Peyer's patch (tissue), 4 donors: ENCODE results near the gene GRID2. TPM values are rescaled to one million over a fixed set of nuclear protein-coding genes. Genes with fewer than 3 reads are reported as not detected.

Experiments used
- DNase-seq, 3 donors: peaks; one replicate each; pipeline ENCODE4 v3.0.0-alpha.2; 2017 to 2019
- H3K27ac ChIP-seq, 4 donors: fragments of 200-600 bp; sonication (generic); one replicate each; pipeline ENCODE4 v1.5.1; 2016 to 2019
- H3K27me3 ChIP-seq, 2 donors: fragments of 200-600 bp; sonication (generic); one replicate each; pipeline ENCODE4 v1.5.1; 2019
- H3K36me3 ChIP-seq, 3 donors: fragments of 200-600 bp; sonication (generic); one replicate each; pipeline ENCODE4 v1.5.1; 2016 to 2019
- H3K4me1 ChIP-seq, 4 donors: fragments of 200-600 bp; sonication (generic); one replicate each; pipeline ENCODE4 v1.5.1; 2016 to 2019
- H3K4me3 ChIP-seq, 4 donors: fragments of 200-600 bp; sonication (generic); 1 replicate in 3 of 4; 2 replicates in 1 of 4; pipeline ENCODE4 v1.5.1; 2016 to 2019; ENCODE audit warnings: mild to moderate bottlenecking in 1 of 4
- H3K9me3 ChIP-seq, 4 donors: fragments of 200-600 bp; sonication (generic); one replicate each; pipeline ENCODE4 v1.5.1; 2016 to 2019; ENCODE audit warnings: mild to moderate bottlenecking in 1 of 4
- CTCF ChIP-seq, 6 experiments: fragments of 450-650 bp in 4 of 6; fragments of 200-600 bp in 2 of 6; sonication (generic) in 1 of 6; IDR thresholded peaks; one replicate each; pipeline ENCODE4 v1.5.1; 2017 to 2019; ENCODE audit warnings: antibody characterized with exemption in 6 of 6, mild to moderate bottlenecking in 3 of 6, moderate library complexity in 1 of 6
- POLR2A ChIP-seq, 2 donors: fragments of 450-650 bp; IDR thresholded peaks; one replicate each; pipeline ENCODE4 v1.5.1; 2017; ENCODE audit warnings: antibody characterized with exemption in 2 of 2, mild to moderate bottlenecking in 2 of 2, moderate library complexity in 2 of 2
- total RNA-seq, 4 donors: library from RNA; depleted of rRNA; stranded (reverse); fragments of >200 nt; gene quantifications; one replicate each; pipeline ENCODE4 v1.1.0, GENCODE V29; 2016

The GRID2 gene
- total RNA-seq, 4 donors from 2014 or later = 0.54 TPM; not detected in 3

- H3K4me3 ChIP-seq = no peak overlapping the region
- no peak overlapping the region for H3K27ac ChIP-seq
- no peak for DNase-seq
- H3K27me3 ChIP-seq = no peaks in the 10 kb centered on the region
- no peaks in the 10 kb centered on the region for H3K4me1 ChIP-seq
- H3K36me3 ChIP-seq = no peaks in the 10 kb centered on the region
- TF ChIP-seq CTCF (IDR thresholded peaks at IDR 0.05) = no peak
- no peak for TF ChIP-seq POLR2A (IDR thresholded peaks at IDR 0.05)
- no peaks in the 10 kb centered on the region for H3K9me3 ChIP-seq
Measured at GRCh38 chr4:93084599-93085305, 781.0 kb downstream of the GRID2 start.

GRCh38 chr4:93086356-93086755 lies 782.6 kb downstream of the GRID2 start:
- DNase-seq = no peak
- TF ChIP-seq CTCF (IDR thresholded peaks at IDR 0.05) (no peak), POLR2A (IDR thresholded peaks at IDR 0.05) (no peak)
- no peak overlapping the region for H3K27ac ChIP-seq
- H3K9me3 ChIP-seq = no peaks in the 10 kb centered on the region
- H3K4me3 ChIP-seq = no peak overlapping the region
- H3K4me1 ChIP-seq = no peaks in the 10 kb centered on the region
- no peaks in the 10 kb centered on the region for H3K27me3 ChIP-seq
- no peaks in the 10 kb centered on the region for H3K36me3 ChIP-seq

GRCh38 chr4:93092765-93093164 lies 789.0 kb downstream of the GRID2 start:
- H3K27ac ChIP-seq = no peak overlapping the region
- no peak overlapping the region for H3K4me3 ChIP-seq
- no peak for TF ChIP-seq CTCF (IDR thresholded peaks at IDR 0.05)
- TF ChIP-seq POLR2A (IDR thresholded peaks at IDR 0.05) = no peak
- no peaks in the 10 kb centered on the region for H3K4me1 ChIP-seq
- no peaks in the 10 kb centered on the region for H3K36me3 ChIP-seq
- H3K27me3 ChIP-seq = no peaks in the 10 kb centered on the region
- DNase-seq = no peak
- H3K9me3 ChIP-seq = no peaks in the 10 kb centered on the region

GRCh38 chr4:93103042-93103441 lies 799.3 kb downstream of the GRID2 start:
- DNase-seq = no peak
- Histone ChIP-seq H3K27ac (no peak overlapping the region), H3K4me1 (no peaks in the 10 kb centered on the region), H3K27me3 (no peaks in the 10 kb centered on the region), H3K36me3 (no peaks in the 10 kb centered on the region), H3K4me3 (no peak overlapping the region), H3K9me3 (no peaks in the 10 kb centered on the region)
- TF ChIP-seq CTCF (IDR thresholded peaks at IDR 0.05) (no peak), POLR2A (IDR thresholded peaks at IDR 0.05) (no peak)

- TF ChIP-seq POLR2A (IDR thresholded peaks at IDR 0.05) (no peak), CTCF (IDR thresholded peaks at IDR 0.05) (no peak)
- Histone ChIP-seq H3K4me3 (no peak overlapping the region), H3K27ac (no peak overlapping the region), H3K4me1 (no peaks in the 10 kb centered on the region), H3K9me3 (no peaks in the 10 kb centered on the region), H3K36me3 (no peaks in the 10 kb centered on the region), H3K27me3 (no peaks in the 10 kb centered on the region)
- DNase-seq = no peak
Measured at GRCh38 chr4:93116624-93117023, 812.9 kb downstream of the GRID2 start.

GRCh38 chr4:93127489-93127888 lies 823.7 kb downstream of the GRID2 start:
- Histone ChIP-seq H3K36me3 (no peaks in the 10 kb centered on the region), H3K4me1 (no peaks in the 10 kb centered on the region), H3K27me3 (no peaks in the 10 kb centered on the region), H3K4me3 (no peak overlapping the region), H3K27ac (no peak overlapping the region), H3K9me3 (no peaks in the 10 kb centered on the region)
- no peak for DNase-seq
- TF ChIP-seq POLR2A (IDR thresholded peaks at IDR 0.05) = no peak
- no peak for TF ChIP-seq CTCF (IDR thresholded peaks at IDR 0.05)
